Measurements from ENCODE around the gene TACR2. TPM values are rescaled to one million over a fixed set of nuclear protein-coding genes. Genes with fewer than 3 reads are reported as not detected.

TACR2 gene
- total and polyA plus RNA-seq, 8 donors: 0.56 to 133 (median 14.3) TPM; not detected in 1

DNA sequence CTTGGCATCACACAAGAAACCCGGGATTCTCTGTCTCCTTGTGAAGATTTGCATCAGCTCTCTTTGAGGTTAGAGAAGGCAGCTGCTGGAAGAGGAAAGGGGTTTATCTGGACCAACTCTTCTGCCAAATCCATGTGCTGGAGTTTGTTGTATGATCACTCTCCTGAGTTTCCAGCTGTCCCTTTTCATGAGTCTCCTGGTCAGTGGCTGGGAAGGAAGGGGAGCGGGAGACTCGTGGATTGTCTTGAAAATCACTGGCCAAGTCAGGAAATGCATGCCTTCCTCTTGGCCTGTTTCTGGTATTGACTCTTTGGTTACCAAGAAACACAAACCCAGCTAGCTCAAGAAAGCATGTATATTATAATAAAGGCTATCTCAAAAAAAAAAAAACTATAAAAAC is 38.8 kb downstream of the TACR2 start:
- 41 to 66% (median 52%) methylated on average over 3 of the region's 3 CpGs for WGBS, 5 donors
- Histone ChIP-seq H3K27me3 (no peaks in the 10 kb centered on the region), H3K4me1 (peaks cover 0 to 47% (median 33%) of the 10 kb centered on the region in 4 donors), H3K4me3 (no peak overlapping the region), H3K27ac (peak overlapping the region in 3 of 5 donors; percentile 36 to 57 (median 36)), H3K9me3 (no peaks in the 10 kb centered on the region), H3K36me3 (peaks cover 65 to 100% (median 91%) of the 10 kb centered on the region in 4 donors)
- intact Hi-C loops (cut with DNase I; ENCODE audit: low total_unique reads): no loop called here
- peak in 1 of 2 donors; percentile 67 for DNase-seq
- peak in 1 of 3 donors; percentile 3 for TF ChIP-seq POLR2AphosphoS5 (IDR thresholded peaks at IDR 0.05)
- TF ChIP-seq, protein P1, sequence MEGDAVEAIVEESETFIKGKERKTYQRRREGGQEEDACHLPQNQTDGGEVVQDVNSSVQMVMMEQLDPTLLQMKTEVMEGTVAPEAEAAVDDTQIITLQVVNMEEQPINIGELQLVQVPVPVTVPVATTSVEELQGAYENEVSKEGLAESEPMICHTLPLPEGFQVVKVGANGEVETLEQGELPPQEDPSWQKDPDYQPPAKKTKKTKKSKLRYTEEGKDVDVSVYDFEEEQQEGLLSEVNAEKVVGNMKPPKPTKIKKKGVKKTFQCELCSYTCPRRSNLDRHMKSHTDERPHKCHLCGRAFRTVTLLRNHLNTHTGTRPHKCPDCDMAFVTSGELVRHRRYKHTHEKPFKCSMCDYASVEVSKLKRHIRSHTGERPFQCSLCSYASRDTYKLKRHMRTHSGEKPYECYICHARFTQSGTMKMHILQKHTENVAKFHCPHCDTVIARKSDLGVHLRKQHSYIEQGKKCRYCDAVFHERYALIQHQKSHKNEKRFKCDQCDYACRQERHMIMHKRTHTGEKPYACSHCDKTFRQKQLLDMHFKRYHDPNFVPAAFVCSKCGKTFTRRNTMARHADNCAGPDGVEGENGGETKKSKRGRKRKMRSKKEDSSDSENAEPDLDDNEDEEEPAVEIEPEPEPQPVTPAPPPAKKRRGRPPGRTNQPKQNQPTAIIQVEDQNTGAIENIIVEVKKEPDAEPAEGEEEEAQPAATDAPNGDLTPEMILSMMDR (IDR thresholded peaks at IDR 0.05): no peak
- TF ChIP-seq EP300 (IDR thresholded peaks at IDR 0.05): no peak

DNA sequence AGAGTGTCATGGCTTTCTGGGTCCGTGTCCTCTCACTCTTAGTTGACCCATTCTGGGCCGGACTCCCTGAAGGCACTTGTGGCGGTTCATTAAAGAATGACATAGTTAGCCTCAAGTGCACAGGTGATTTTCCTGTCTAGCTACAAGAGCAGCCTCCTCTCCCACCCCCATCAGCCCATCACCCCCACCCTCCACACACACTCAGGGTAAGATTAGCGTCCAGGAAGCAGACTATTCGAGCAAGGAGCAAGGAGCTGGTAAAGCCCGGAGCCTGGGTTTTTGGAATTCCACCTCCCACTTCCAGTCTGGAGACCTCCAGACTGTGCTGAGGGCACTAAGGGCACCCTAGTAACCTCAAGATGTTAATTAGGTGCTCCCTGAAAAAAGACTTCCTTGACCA is 39.5 kb downstream of the TACR2 start:
- no peak for DNase-seq
- TF ChIP-seq, protein P1 (IDR thresholded peaks at IDR 0.05): no peak
- TF ChIP-seq POLR2AphosphoS5 (IDR thresholded peaks at IDR 0.05): no peak
- no peak for TF ChIP-seq EP300 (IDR thresholded peaks at IDR 0.05)
- TF ChIP-seq POLR2A (IDR thresholded peaks at IDR 0.05): no peak
- Histone ChIP-seq H3K4me1 (peaks cover 0 to 47% (median 30%) of the 10 kb centered on the region in 4 donors), H3K9me3 (no peaks in the 10 kb centered on the region), H3K27ac (peak overlapping the region in 3 of 5 donors; percentile 8 to 57 (median 36)), H3K36me3 (peaks cover 59 to 100% (median 91%) of the 10 kb centered on the region in 4 donors), H3K4me3 (no peak overlapping the region), H3K27me3 (no peaks in the 10 kb centered on the region)
- WGBS, 5 donors: 74 to 91% (median 82%) methylated on average over 6 of the region's 6 CpGs
- intact Hi-C loops (cut with DNase I; ENCODE audit: low total_unique reads): no loop called here

DNA sequence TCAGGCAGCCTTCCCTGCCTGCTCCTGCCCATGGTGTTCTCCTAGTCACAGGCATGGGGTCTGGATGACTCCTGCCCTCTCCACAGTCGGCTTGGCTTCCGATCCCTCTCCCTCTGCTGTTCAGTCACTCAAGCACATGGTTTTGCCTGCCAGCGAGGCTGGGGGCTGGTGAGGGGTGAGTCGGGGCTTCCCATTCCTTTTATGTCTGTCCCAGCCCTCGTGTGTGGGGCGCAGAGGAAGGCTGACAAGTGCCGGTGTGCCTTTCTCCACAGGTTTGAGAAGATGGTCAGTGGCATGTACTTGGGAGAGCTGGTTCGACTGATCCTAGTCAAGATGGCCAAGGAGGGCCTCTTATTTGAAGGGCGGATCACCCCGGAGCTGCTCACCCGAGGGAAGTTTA is 40.1 kb downstream of the TACR2 start:
- Histone ChIP-seq H3K4me1 (peaks cover 0 to 47% (median 29%) of the 10 kb centered on the region in 4 donors), H3K9me3 (no peaks in the 10 kb centered on the region), H3K27me3 (no peaks in the 10 kb centered on the region), H3K36me3 (peaks cover 53 to 100% (median 90%) of the 10 kb centered on the region in 4 donors), H3K27ac (peak overlapping the region in 2 of 5 donors; percentile 8 to 36), H3K4me3 (no peak overlapping the region)
- intact Hi-C loops (cut with DNase I; ENCODE audit: low total_unique reads): no loop called here
- TF ChIP-seq, protein P1 (IDR thresholded peaks at IDR 0.05): no peak
- no peak for DNase-seq
- WGBS, 5 donors: 92 to 94% (median 94%) methylated on average over 11 of the region's 11 CpGs

DNA sequence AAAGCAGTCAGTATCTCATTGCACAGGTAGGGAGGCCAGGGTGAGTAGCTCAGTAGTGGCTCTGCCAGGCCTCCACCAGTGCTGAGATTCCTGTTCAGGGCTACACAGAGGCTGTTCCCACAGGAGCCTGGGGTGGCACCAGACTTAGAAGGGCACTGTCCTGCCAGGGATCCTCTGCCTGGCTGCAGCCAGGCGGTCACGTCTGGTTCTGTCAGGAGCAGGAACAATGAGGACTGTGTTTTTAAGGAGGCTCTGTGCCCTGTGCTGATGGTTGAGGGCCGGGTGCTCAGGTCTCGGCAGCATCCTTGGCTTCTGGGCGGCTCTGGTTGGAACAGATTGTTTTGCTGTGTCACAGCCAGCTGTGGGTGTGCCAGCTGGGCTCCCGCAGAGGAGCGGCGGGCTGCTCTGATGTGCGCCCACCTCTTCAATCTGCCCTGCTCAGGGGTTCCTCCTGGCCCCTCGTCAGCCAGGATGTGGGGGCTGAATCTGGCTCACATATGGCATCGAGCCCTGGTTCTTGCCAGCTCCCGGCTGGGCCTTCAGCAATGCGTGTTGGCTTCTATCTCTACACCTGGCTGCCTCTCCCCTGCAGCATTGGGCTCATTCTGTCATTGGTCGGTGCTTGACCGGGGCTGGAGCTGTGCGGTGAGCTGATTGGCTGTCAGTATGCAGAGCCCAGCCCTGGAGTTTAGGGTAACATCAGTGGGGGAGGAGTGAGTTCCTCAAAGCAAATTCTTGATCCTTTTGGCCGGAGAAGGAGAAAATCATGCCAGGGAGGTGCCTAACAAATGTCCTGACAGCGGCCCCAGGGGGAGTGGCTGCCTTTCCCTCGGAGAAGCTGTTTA is 41.2 kb downstream of the TACR2 start:
- peak overlapping the region in 3 of 5 donors; percentile 14 to 53 (median 49) for H3K27ac ChIP-seq

More for the DNA sequence above, 41.2 kb downstream of the TACR2 start:
- intact Hi-C loops (cut with DNase I; ENCODE audit: low total_unique reads): no loop called here
- Histone ChIP-seq H3K4me3 (no peak overlapping the region), H3K9me3 (no peaks in the 10 kb centered on the region), H3K4me1 (peaks cover 0 to 47% (median 29%) of the 10 kb centered on the region in 4 donors), H3K36me3 (peaks cover 50 to 100% (median 92%) of the 10 kb centered on the region in 4 donors), H3K27me3 (no peaks in the 10 kb centered on the region)
- DNase-seq: peak in 1 of 2 donors; percentile 68
- TF ChIP-seq EP300 (IDR thresholded peaks at IDR 0.05) (no peak), POLR2A (IDR thresholded peaks at IDR 0.05) (no peak), POLR2AphosphoS5 (IDR thresholded peaks at IDR 0.05) (no peak)
- TF ChIP-seq, protein P1 (IDR thresholded peaks at IDR 0.05): no peak
- WGBS, 5 donors: 24 to 36% (median 31%) methylated on average over 13 to 19 of the region's 19 CpGs
